ENCODE data around the gene CALD1. TPM values are rescaled to one million over a fixed set of nuclear protein-coding genes. Genes with fewer than 3 reads are reported as not detected.
A peak's percentile ranks its signal among the peaks of the same experiment; 100 is the strongest.

CALD1 gene
- total RNA-seq, 1 donor from 2014 or later, result 145 TPM

DNA sequence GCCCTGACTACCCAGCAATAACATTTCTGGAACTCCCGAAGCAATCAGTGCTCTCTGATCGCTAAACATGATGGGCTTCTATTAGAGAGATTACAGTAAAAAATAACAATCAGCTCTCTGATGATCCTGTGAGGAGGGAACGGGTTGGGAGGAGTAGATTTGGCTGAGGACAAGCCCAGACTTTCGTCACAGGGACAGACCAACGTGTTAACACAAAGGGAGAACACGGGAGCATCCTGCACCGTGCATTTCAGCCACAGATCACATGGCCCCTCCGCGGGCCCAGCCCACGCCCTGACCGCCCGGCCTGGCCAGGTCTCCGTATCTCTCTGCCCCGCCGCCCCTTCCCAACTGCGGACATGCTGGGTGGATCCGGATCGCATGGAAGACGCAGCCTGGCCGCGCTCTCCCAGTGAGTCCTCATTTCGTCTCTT, 111.8 kb downstream of the CALD1 start:
- ATAC-seq (peak; percentile 85), DNase-seq (ENCODE audit: low spot score) (peak; percentile 95)

DNA sequence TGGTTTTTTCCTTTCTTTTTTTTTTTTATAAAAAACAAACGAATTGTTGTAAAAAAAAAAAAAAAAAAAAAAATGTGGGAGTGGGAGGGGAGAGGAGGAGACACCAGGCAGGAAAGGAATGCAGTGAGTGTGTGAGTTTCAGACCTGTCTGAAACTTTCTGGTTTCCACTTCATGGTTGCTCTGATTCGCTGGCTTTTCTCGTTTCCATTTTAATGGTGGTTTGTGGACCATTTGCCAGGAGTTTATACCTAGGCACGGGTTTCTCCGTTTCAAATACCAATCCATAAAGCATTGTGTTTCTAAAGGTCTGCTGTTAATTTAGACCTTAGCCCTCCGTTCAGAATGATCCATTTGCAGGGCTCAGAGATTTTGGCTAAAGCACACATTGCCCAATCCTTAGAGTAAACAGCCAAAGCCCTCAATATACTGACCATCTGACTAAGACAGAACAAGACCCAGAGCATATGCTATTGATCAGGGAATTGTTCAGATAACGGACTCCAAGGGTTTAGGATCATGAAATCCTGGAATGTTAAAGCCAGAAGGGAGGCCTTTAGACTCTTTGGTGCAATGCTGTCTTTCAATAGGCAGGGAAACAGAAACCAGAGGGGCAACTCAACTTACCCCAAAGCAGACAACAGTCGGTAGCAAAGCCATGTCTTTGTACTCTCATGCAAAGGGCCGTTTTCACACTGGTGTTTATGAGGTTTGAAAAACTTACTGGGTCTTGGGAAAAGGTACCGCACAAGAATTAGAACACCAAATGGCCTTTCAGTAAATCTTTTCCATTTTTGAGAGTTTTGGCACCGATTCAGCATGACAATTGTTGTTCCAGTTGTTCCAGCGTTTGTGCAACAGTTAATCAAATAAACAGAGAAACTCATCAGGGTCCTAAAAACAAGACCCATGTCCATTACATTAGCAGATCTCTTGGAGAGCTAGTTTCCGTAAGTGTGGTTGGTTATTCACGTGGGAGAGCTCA, 112.6 kb downstream of the CALD1 start:
- peak; percentile 73 for ATAC-seq
- peak; percentile 68 for DNase-seq (ENCODE audit: low spot score)

DNA sequence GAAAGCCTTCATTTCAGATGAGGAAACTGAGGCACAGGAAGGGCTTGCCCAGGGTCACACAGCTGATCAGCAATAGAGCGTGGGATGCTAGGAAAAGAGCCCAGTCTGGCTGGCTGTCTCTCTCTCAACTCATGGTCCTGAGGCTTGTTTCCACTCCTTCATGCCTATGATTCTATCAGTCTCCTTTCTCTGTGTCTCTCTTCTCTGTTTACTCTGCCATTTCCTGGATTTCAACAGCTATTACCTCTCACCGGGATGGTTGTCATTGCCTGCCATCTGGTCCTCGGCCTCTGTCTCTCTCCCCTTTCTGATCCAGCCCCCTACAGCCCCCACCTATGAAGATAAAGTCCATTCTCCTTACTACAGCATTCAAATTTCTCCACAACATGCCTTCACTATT, 113.5 kb downstream of the CALD1 start:
- DNase-seq (ENCODE audit: low spot score) (no peak), ATAC-seq (peak; percentile 40)

GRCh38 chr7:134893920-134894319, 114.5 kb downstream of the CALD1 start:
- no peak for ATAC-seq
- DNase-seq (ENCODE audit: low spot score), result no peak

DNA sequence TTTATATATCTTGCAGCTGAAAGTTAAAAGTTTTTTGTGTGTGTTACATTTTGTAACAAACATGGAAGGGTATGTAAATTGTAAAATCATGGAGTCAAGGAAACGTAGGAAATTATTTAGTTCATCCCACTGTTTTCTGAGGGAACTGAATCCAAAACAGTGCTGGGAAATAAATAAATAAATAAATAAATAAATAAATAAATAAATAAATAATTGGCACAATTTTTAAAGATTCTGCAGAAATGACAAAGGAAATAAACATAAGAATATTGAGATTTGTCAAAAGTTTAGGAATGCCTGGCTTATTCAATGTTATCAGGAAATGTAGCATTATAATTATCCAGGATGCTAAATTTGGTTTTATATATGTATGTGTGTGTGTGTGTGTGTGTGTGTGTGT, 115.5 kb downstream of the CALD1 start:
- DNase-seq (ENCODE audit: low spot score) (no peak), ATAC-seq (no peak)

GRCh38 chr7:134896073-134896472, 116.6 kb downstream of the CALD1 start:
- DNase-seq (ENCODE audit: low spot score) (no peak), ATAC-seq (no peak)

DNA sequence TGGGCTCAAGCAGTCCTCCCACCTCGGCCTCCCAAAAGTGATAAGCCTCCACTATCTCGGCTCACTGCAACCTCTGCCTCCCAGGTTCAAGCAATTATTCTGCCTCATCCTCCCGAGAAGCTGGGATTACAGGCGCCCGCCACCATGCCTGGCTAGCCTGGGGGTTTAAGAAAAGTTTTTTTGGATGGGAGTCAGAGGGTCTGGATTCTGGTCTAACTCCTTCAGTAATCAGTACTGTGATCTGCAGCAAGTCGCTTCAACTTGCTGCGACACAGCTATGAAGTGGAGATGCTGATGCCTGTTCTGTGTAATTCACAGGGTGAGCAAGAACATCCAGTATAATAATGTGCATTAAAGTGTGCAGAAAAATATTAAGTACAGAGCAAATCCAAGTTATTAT, 118.5 kb downstream of the CALD1 start:
- DNase-seq (ENCODE audit: low spot score) (no peak), ATAC-seq (no peak)

DNA sequence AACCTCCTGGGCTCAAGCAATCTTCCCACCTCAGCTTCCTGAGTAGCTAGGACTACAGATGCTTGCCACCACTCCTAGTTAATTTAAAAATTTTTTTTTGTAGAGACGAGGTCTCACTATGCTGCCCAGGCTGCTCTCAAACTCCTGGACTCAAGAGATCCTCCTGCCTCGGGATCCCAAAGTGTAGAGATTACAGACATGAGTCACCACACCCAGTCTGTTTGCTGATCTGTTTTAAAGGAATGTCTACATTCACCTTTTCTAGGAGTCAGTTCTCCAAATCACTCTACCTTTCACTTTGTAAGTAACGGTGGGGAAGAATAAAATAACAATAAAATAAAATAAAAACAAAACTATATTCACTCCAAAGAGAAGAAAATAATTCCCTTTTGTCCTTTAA, 120.3 kb downstream of the CALD1 start:
- DNase-seq (ENCODE audit: low spot score), result no peak
- no peak for ATAC-seq

GRCh38 chr7:134900166-134900982, 120.9 kb downstream of the CALD1 start:
- no peak for ATAC-seq

DNA sequence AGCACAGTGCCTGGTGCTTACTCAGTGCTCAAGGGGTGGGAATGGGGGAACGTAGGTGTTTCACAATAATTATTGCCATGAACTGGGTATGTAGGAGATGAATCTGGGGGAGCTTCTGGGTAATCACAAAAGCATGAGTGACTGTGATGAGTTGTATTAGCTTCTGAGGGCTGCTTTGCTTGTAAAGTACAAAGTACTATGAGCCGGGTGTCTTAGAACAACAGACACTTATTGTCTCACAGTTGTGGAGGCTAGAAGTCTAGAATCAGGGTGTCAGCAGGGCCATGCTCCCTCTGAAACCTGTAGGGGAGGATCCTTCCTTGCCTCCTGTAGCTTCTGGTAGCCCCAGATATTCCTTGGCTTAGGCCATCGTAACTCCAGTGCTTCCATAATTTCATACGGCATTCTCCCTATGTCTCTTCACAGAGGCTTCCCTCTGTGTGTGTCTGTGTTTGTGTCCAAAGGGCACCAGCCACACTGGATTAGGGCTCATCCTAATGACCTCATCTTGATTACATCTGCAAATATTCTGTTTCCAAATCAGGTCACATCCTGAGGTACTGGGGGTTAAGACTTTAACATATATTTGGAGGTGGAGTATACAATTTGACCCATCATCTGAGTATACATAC, 122.1 kb downstream of the CALD1 start:
- DNase-seq (ENCODE audit: low spot score) (peak; percentile 75), ATAC-seq (peak; percentile 85)

More at GRCh38 chr7:134900166-134900982, 120.9 kb downstream of the CALD1 start:
- DNase-seq (ENCODE audit: low spot score), result no peak

DNA sequence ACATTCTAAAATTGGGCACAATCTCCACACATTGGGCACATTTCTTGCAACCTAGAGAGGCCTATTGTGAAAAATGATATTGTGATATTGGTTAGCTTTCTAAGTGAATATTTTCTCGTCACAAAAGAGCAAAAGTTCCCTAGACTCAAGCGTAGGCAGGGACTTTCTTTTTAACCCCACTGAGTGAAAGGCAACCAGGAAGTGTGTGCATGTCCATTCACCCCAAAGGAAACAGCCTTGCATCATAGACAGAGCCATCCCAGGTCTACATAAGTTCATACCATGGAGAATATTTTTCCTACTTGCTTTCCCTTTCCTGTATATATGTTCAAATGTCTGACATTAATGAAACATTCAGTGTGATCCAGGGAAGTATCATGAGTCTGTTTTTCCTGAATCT, 122.6 kb downstream of the CALD1 start:
- ATAC-seq, result peak; percentile 23
- DNase-seq (ENCODE audit: low spot score), result no peak

GRCh38 chr7:134903073-134903790, 123.8 kb downstream of the CALD1 start:
- ATAC-seq (no peak), DNase-seq (ENCODE audit: low spot score) (no peak)

- peak; percentile 42 for ATAC-seq
- DNase-seq (ENCODE audit: low spot score), result peak; percentile 53
Measured at GRCh38 chr7:134905375-134905774, 125.9 kb downstream of the CALD1 start.

DNA sequence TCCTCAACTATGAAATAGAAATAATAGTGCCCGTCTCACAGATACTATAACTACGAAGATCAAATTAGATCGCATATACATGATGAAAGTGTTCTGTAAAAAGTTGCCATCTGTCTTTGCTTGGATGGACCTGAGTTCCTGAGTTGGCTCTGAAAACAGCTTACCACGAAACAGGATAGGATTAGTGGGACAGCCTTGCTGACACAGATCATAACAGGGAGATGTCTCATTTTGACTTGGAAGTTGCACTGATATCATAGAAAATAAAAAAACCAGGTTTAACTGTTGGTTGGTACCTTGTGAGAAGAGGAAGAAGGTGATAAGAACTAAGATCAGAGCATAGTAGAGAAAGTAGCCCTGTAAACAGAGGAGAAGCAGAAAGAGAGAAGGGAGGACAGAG, 127.6 kb downstream of the CALD1 start:
- DNase-seq (ENCODE audit: low spot score) (no peak), ATAC-seq (no peak)

- ATAC-seq (peak; percentile 30), DNase-seq (ENCODE audit: low spot score) (no peak)
Measured at GRCh38 chr7:134907639-134908038, 128.2 kb downstream of the CALD1 start.

- DNase-seq (ENCODE audit: low spot score) (no peak), ATAC-seq (no peak)
Measured at GRCh38 chr7:134908289-134908688, 128.9 kb downstream of the CALD1 start.

- peak; percentile 81 for ATAC-seq
- peak; percentile 85 for DNase-seq (ENCODE audit: low spot score)
Measured at GRCh38 chr7:134910214-134910890, 130.9 kb downstream of the CALD1 start.

- ATAC-seq (peak; percentile 25), DNase-seq (ENCODE audit: low spot score) (no peak)
Measured at GRCh38 chr7:134910968-134911367, 131.5 kb downstream of the CALD1 start.

GRCh38 chr7:134916171-134916883, 136.9 kb downstream of the CALD1 start:
- ATAC-seq, result no peak

More at GRCh38 chr7:134916171-134916883, 136.9 kb downstream of the CALD1 start:
- DNase-seq (ENCODE audit: low spot score), result no peak

Data from left lobe of liver (tissue), 2 donors.